HG02870 (cell line): ENCODE data around the gene ENTR1.
A peak's percentile ranks its signal among the peaks of the same experiment; 100 is the strongest.

ENCODE experiments used
- ATAC-seq: cut with Tn5 transposase; IDR thresholded peaks from one replicate; pipeline ENCODE4 v1.9.1; 2021; ENCODE audit warnings: mild to moderate bottlenecking, moderate library complexity; ENCODE audit not compliant: unreplicated experiment

ENTR1 gene

GRCh38 chr9:136363106-136363948 is 47.1 kb downstream of the ENTR1 start, which contains the start of gene DNLZ:
Gene DNLZ, minus strand, starts transcription at chr9:136363744. Its CDS starts 30 bp downstream, at chr9:136363714.
- peak; percentile 82 for ATAC-seq

- no peak for ATAC-seq
These were observed 48.0 kb downstream of the ENTR1 start for GRCh38 chr9:136362450-136362784.

GRCh38 chr9:136361754-136362449 is 48.5 kb downstream of the ENTR1 start:
- no peak for ATAC-seq

- no peak for ATAC-seq
These were observed 49.2 kb downstream of the ENTR1 start for GRCh38 chr9:136361047-136361753.

- ATAC-seq = no peak
These were observed 50.4 kb downstream of the ENTR1 start for GRCh38 chr9:136359774-136360718.

GRCh38 chr9:136358888-136359287 is 51.5 kb downstream of the ENTR1 start:
- no peak for ATAC-seq

- no peak for ATAC-seq
These were observed 52.4 kb downstream of the ENTR1 start for GRCh38 chr9:136358016-136358415.

- no peak for ATAC-seq
These were observed 53.1 kb downstream of the ENTR1 start for GRCh38 chr9:136357202-136357725.

GRCh38 chr9:136355616-136356557 is 54.5 kb downstream of the ENTR1 start:
- no peak for ATAC-seq

GRCh38 chr9:136354592-136355085 is 55.8 kb downstream of the ENTR1 start:
- no peak for ATAC-seq

GRCh38 chr9:136353757-136354488 is 56.5 kb downstream of the ENTR1 start:
- ATAC-seq = no peak

- no peak for ATAC-seq
These were observed 57.3 kb downstream of the ENTR1 start for GRCh38 chr9:136353088-136353487.

- ATAC-seq = no peak
These were observed 57.7 kb downstream of the ENTR1 start for GRCh38 chr9:136352682-136353081.
